Vagina (tissue), 2 donors: ENCODE data around the gene BTD.

Source experiments
- POLR2A ChIP-seq, 2 donors: fragments of 450-650 bp; IDR thresholded peaks; one replicate each; pipeline ENCODE4 v1.6.1; 2017; ENCODE audit warnings: antibody characterized with exemption in 2 of 2, mild to moderate bottlenecking in 2 of 2, moderate library complexity in 2 of 2
- POLR2AphosphoS5 ChIP-seq, 2 donors: sonication (generic); formaldehyde crosslinking; IDR thresholded peaks; one replicate each; pipeline ENCODE4 v1.9.0; 2017; ENCODE audit warnings: antibody characterized with exemption in 2 of 2, mild to moderate bottlenecking in 2 of 2, low read depth in 1 of 2; ENCODE audit not compliant: insufficient read depth in 1 of 2
- TF ChIP-seq, protein P1 (sequence below), 3 experiments: fragments of 450-650 bp in 2 of 3; fragments of 200-600 bp in 1 of 3; sonication (generic) in 1 of 3; IDR thresholded peaks; one replicate each; pipeline ENCODE4 v1.5.1; 2017 to 2019; ENCODE audit warnings: antibody characterized with exemption in 3 of 3, mild to moderate bottlenecking in 2 of 3, moderate library complexity in 2 of 3

DNA sequence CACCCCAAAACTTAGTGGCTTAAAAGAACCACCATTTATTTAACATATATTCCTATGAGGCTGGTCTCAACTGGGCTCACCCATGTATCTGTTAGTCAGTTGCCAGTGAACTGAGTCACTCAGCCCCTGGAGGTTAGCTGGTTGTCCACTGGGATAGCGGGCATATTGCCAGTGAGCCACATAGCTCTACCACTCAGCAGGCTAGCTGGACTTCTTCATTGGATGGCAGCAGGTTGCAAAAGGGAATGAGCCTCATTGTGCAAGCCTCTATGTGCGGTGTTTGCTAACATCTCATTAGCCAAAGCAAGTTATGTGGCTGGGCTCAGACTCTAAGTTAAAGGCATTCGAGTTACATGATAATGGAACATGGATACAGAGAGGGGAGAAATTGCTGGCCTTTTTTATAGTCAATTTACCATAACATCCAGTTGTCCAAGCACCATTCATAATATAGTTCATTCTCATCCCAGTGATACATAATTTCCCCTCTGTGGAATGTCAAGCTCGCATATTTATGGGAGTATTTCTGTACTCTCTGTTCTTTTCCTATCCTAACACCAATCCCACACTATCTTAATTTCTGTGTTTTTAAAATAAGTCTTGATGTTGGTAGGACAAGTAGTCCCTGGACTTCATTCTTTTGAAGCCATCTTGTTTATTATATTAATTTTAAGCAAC is 8.7 kb downstream of the BTD start:
- TF ChIP-seq, protein P1, sequence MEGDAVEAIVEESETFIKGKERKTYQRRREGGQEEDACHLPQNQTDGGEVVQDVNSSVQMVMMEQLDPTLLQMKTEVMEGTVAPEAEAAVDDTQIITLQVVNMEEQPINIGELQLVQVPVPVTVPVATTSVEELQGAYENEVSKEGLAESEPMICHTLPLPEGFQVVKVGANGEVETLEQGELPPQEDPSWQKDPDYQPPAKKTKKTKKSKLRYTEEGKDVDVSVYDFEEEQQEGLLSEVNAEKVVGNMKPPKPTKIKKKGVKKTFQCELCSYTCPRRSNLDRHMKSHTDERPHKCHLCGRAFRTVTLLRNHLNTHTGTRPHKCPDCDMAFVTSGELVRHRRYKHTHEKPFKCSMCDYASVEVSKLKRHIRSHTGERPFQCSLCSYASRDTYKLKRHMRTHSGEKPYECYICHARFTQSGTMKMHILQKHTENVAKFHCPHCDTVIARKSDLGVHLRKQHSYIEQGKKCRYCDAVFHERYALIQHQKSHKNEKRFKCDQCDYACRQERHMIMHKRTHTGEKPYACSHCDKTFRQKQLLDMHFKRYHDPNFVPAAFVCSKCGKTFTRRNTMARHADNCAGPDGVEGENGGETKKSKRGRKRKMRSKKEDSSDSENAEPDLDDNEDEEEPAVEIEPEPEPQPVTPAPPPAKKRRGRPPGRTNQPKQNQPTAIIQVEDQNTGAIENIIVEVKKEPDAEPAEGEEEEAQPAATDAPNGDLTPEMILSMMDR (IDR thresholded peaks at IDR 0.05) = no peak
- TF ChIP-seq POLR2AphosphoS5 (IDR thresholded peaks at IDR 0.05; ENCODE audit: insufficient read depth in 1 of 2, low read depth in 1 of 2) (no peak), POLR2A (IDR thresholded peaks at IDR 0.05) (no peak)
